ENCODE measurements around the gene PRKCA. TPM values are rescaled to one million over a fixed set of nuclear protein-coding genes. Genes with fewer than 3 reads are reported as not detected.

The PRKCA gene
- total RNA-seq, 3 donors from 2014 or later (not counting 1 experiment from before 2014, with no cell fraction given), result 19.6 to 29.0 (median 20.4) TPM

GRCh38 chr17:66834919-66835454 lies 532.6 kb downstream of the PRKCA start, which contains the start of gene CACNG5:
CACNG5 (plus strand) TSS chr17:66835117; CDS start chr17:66877333, 42,216 bp downstream.
- Histone ChIP-seq H3K9me3 (ENCODE audit: control insufficient read depth, insufficient read depth, low read length) (no peaks in the 10 kb centered on the region), H3K36me3 (ENCODE audit: control insufficient read depth, insufficient read depth, low read length) (no peaks in the 10 kb centered on the region), H3K4me1 (ENCODE audit: control insufficient read depth, insufficient read depth, low read length) (no peaks in the 10 kb centered on the region), H3K27me3 (ENCODE audit: control insufficient read depth, insufficient read depth, low read length) (peaks cover 15% of the 10 kb centered on the region), H3K27ac (ENCODE audit: low read length) (no peak within 1 kb of the TSS), H3K4me3 (ENCODE audit: low read length) (no peak within 1 kb of the TSS)
- Mint-ChIP-seq H3K27ac (no peak within 1 kb of the TSS), H3K4me1 (peaks cover 0 to 3% of the 10 kb centered on the region in 2 donors), H3K36me3 (no peaks in the 10 kb centered on the region), H3K9me3 (no peaks in the 10 kb centered on the region), H3K27me3 (ENCODE audit: low read depth in 2 of 2) (peaks cover 32 to 33% of the 10 kb centered on the region in 2 donors), H3K4me3 (no peak within 1 kb of the TSS)
- ATAC-seq, result no peak
- intact Hi-C loops (cut with micrococcal nuclease), result no loop called here
- WGBS (ENCODE audit: insufficient coverage), result 9% methylated on average over 57 of the region's 57 CpGs
- no peak for DNase-seq
- TF ChIP-seq, protein P1, sequence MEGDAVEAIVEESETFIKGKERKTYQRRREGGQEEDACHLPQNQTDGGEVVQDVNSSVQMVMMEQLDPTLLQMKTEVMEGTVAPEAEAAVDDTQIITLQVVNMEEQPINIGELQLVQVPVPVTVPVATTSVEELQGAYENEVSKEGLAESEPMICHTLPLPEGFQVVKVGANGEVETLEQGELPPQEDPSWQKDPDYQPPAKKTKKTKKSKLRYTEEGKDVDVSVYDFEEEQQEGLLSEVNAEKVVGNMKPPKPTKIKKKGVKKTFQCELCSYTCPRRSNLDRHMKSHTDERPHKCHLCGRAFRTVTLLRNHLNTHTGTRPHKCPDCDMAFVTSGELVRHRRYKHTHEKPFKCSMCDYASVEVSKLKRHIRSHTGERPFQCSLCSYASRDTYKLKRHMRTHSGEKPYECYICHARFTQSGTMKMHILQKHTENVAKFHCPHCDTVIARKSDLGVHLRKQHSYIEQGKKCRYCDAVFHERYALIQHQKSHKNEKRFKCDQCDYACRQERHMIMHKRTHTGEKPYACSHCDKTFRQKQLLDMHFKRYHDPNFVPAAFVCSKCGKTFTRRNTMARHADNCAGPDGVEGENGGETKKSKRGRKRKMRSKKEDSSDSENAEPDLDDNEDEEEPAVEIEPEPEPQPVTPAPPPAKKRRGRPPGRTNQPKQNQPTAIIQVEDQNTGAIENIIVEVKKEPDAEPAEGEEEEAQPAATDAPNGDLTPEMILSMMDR (IDR thresholded peaks at IDR 0.05), result no peak

DNA sequence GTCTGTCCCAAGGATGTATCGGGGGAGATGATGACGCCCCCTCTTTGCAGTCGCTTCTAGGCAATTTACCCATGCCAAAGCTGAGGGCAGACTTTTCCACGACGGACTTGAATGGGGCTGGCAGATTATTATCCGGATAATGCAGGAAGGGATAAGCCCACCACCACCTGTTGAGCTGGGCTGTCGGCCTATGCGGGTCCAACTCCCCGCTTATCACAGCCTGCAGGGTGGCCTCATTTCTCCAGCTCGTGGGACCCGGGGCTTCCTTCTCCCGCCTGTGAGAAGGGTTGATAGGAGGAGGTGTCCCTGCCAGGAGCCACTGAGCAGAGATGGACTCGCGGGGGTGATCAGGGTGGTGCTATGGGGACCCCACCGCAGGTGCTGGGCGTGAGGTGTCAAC lies 533.1 kb downstream of the PRKCA start:
- Histone ChIP-seq H3K9me3 (ENCODE audit: control insufficient read depth, insufficient read depth, low read length) (no peaks in the 10 kb centered on the region), H3K27me3 (ENCODE audit: control insufficient read depth, insufficient read depth, low read length) (peaks cover 15% of the 10 kb centered on the region), H3K4me3 (ENCODE audit: low read length) (no peak overlapping the region), H3K4me1 (ENCODE audit: control insufficient read depth, insufficient read depth, low read length) (no peaks in the 10 kb centered on the region), H3K27ac (ENCODE audit: low read length) (no peak overlapping the region), H3K36me3 (ENCODE audit: control insufficient read depth, insufficient read depth, low read length) (no peaks in the 10 kb centered on the region)
- Mint-ChIP-seq H3K4me3 (no peak overlapping the region), H3K4me1 (no peaks in the 10 kb centered on the region), H3K9me3 (no peaks in the 10 kb centered on the region), H3K36me3 (no peaks in the 10 kb centered on the region), H3K27ac (no peak overlapping the region), H3K27me3 (ENCODE audit: low read depth in 2 of 2) (peaks cover 30% of the 10 kb centered on the region in 2 donors)
- WGBS (ENCODE audit: insufficient coverage), result 60% methylated on average over 16 of the region's 16 CpGs
- TF ChIP-seq, protein P1 (IDR thresholded peaks at IDR 0.05), result no peak
- DNase-seq, result no peak
- no peak for ATAC-seq
- intact Hi-C loops (cut with micrococcal nuclease), result no loop called here

DNA sequence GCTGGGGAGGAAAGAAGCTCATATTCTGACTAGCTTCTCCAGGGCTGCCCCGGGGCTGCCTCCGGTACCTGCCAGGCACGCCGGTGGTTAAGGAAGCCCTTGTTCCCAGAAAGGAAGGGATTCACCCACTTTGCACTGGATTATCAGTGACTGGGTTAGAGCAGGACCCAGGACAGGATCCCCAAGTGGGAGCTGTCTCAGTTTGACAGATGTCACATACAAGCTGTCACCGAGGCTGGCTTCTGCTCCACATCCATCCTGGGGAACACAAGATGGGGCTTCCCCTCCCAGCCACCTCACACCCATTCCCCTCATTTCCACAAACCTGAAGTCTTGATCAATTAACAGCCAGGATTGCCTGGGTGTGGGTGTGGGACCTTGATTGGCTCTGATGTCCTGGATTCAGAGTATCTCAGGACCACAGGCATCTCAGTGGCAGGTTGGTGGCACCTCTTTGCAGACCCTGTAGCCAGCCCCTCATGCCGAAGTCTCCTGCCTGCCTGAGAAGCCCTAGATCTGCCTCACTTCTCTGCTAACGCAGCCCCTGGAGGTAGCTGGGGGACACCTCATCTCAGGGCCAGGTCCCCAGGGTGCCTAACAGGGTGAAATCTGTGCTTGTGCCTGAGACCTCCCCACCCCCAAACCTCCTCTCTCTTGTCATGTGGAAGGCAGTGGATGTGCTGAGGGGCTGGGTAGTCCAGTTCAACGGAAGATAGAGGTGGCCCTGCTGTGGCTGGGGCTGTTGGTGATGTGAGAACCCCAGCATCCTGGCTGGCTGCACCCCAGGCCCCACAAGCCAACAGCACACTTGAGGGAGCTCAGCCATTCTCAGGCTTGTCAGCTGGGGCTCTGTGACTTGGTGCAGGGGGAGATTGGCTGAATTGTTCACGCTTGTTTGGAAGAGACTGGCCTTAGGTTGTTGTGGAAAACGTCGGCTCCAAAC lies 533.9 kb downstream of the PRKCA start:
- 76% methylated on average over 11 of the region's 11 CpGs for WGBS (ENCODE audit: insufficient coverage)
- DNase-seq (no peak), ATAC-seq (no peak)
- TF ChIP-seq, protein P1 (IDR thresholded peaks at IDR 0.05), result no peak
- H3K36me3 ChIP-seq (ENCODE audit: control insufficient read depth, insufficient read depth, low read length), result no peaks in the 10 kb centered on the region
- no peak overlapping the region for H3K4me3 ChIP-seq (ENCODE audit: low read length)
- no peaks in the 10 kb centered on the region for H3K4me1 ChIP-seq (ENCODE audit: control insufficient read depth, insufficient read depth, low read length)
- Mint-ChIP-seq H3K27ac (no peak overlapping the region), H3K4me1 (no peaks in the 10 kb centered on the region), H3K36me3 (no peaks in the 10 kb centered on the region), H3K4me3 (no peak overlapping the region), H3K27me3 (ENCODE audit: low read depth in 2 of 2) (peaks cover 25 to 31% of the 10 kb centered on the region in 2 donors), H3K9me3 (no peaks in the 10 kb centered on the region)
- peaks cover 15% of the 10 kb centered on the region for H3K27me3 ChIP-seq (ENCODE audit: control insufficient read depth, insufficient read depth, low read length)
- intact Hi-C loops (cut with micrococcal nuclease), result no loop called here
- no peaks in the 10 kb centered on the region for H3K9me3 ChIP-seq (ENCODE audit: control insufficient read depth, insufficient read depth, low read length)
- no peak overlapping the region for H3K27ac ChIP-seq (ENCODE audit: low read length)
